Measurements from ENCODE around the gene PFDN1.

GRCh38 chr5:140250386-140250785, 52.5 kb downstream of the PFDN1 start:
- TF ChIP-seq ESRRB (CRISPR knock-in tag; IDR thresholded peaks at IDR 0.05; ENCODE audit: borderline replicate concordance) (no peak), HMBOX1 (IDR thresholded peaks at IDR 0.05) (no peak), MXI1 (IDR thresholded peaks at IDR 0.05; ENCODE audit: low read depth, low read length) (no peak), SMARCC2 (IDR thresholded peaks at IDR 0.05; ENCODE audit: low read depth) (no peak), MYBL2 (IDR thresholded peaks at IDR 0.05; ENCODE audit: low read depth) (no peak), MYBL2 (CRISPR knock-in tag; IDR thresholded peaks at IDR 0.05; ENCODE audit: borderline replicate concordance) (no peak), REST (IDR thresholded peaks at IDR 0.05; ENCODE audit: borderline replicate concordance) (no peak), REST (CRISPR knock-in tag; IDR thresholded peaks at IDR 0.05; ENCODE audit: low read depth) (no peak), NFIC (IDR thresholded peaks at IDR 0.05) (no peak), CTCF (IDR thresholded peaks at IDR 0.05 in 2 of 3, conservative IDR thresholded peaks at IDR 0.05 in 1 of 3; ENCODE audit: insufficient read depth in 2 of 3, low read depth in 1 of 3, low read length in 3 of 3) (no peak)

Data from K562 (cell line).